HL-60/S4 (cell line): ENCODE measurements around the gene LRRC8C.

Source experiments
- in situ Hi-C: fragments of 300-500 bp; cut with MboI; formaldehyde crosslinking; loops from 2 replicates; pipeline ENCODE4 v1.14.3; 2022; ENCODE audit warnings: low sequenced_read_pairs

LRRC8C gene

DNA sequence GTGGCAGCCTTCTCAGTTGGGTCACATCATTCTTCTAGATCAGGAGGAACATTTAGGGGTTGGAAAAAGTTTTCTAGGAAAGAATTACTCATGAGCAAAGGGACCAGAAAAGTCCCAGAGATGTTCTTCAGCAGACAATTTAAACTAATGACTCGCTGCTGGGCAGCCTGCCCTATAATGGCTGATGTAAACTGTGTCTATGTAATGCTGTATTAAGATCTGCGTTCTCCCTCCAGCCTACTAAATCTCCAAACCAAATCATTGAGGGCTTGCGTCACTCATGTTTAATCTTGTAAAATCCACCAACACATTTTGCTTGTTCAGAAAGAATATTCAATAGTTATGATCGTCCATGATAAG lies 92.1 kb downstream of the LRRC8C start:
- in situ Hi-C loops, result no loop called here

DNA sequence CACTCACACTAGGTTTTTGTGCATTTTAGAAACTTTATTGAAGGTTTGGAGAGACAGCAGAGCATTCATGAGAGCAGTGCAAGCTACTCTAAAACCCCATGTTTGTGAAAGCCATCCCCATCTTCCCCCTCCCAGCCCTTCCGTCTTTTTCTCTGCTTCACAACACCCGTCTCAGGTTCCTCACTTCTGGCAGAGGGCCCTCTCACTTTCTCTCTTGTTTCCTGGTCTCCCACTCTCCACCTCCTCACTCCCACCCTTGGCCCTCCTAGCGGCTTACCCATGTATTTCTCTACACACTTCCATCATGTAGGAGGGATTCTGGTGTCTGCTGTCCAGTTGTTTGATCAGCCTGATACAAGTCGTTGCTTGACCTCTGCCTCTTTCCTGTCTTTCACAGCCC lies 92.7 kb downstream of the LRRC8C start:
- in situ Hi-C loops, result no loop called here

DNA sequence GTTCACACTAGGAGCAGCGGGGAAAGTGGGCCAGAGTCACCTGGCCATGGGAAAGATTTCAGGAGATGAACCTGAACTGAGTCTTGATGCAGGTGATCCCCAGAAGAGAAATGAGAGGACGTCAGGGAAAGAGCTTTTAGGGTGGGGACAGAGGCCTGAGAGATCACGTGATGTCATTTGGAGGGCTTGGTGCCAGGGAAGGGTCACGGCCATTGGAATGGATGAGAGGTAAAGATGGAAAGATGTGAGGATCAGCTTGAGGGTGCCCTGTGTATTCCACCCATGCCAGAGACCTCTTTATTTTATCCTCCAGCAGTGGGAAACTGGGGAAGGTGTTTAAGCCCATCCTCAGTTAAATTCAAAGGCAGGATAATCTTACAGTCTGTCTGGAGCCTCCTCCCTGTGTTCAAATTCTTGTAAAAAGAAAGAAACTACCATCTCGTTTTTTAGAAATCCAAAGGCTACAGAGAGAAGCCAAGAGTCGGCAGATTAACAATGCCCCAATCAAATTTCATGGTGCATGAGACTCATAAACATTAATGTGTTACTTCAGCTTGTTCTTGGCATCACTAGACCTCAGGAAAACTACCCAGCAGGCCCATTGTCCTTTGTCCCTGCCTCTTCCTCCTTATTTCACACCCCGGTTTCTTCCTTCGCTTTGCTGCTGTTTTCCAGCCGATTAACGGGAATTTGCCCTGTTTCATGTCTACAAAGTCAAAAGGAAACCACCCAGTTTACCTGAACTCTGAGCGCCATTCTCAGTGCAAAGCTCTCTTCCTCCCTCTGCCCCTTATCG lies 94.8 kb downstream of the LRRC8C start:
- in situ Hi-C loops, result no loop called here

DNA sequence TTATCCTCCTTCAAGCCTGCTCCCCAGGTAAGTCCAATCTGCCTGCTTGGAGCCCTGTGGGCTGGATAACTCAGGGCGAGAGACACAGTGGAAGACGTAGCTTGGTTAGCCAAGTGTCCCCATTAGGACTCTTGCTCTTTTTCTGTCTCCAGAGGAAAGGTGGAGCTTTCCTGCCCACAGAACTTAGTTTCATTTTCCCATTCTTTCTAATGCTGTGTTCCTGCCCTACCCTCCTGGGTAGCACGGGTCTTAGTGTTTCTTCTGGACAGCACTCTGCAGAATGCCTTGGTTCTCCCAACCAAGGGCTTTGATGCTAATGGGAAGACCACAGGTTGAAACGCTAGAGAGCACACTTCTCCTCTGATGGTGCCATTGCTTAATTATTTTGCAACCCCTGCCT lies 95.5 kb downstream of the LRRC8C start:
- in situ Hi-C loops, result no loop called here

DNA sequence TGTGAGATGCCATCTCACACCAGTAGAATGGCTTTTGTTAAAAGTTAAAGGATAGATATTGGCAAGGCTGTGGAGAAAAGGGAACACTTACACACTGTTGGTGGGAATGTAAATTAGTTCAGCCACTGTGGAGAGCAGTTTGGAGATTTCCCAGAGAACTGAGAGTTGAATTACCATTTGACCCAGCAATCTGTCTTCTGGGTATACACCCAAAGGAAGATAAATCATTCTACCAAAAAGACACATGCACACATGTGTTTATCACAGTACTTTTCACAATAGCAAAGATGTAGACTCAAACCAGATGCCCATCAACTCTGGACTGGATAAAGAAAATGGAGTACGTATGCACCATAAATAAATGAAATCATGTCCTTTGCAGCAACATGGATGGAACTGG lies 99.3 kb downstream of the LRRC8C start:
- in situ Hi-C loops, result no loop called here

DNA sequence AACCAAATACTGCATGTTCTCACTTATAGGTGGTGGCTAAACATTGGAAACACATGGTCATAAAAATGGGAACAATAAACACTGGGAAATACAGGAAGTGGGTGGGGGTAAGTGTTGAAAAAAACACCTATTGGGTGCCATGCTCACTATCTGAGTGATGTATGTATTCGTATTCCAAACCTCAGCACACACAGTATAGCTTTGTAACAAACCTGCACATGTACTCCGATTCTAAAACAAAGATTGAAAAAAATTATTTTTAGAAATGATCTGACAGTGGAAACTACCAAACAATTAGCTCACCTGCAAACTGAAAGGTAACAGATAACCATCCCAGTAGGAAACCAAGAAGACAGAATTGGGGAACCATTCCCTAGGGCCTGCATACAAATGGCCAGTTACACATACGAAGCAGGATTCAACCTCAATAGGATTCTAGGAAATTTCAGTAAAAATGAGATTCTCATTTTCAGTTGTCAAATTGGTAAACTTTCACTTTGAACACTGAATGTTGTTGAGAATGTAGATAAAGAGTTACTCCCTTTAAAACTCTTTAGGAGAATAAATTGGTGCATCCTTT lies 99.8 kb downstream of the LRRC8C start:
- in situ Hi-C loops, result no loop called here

DNA sequence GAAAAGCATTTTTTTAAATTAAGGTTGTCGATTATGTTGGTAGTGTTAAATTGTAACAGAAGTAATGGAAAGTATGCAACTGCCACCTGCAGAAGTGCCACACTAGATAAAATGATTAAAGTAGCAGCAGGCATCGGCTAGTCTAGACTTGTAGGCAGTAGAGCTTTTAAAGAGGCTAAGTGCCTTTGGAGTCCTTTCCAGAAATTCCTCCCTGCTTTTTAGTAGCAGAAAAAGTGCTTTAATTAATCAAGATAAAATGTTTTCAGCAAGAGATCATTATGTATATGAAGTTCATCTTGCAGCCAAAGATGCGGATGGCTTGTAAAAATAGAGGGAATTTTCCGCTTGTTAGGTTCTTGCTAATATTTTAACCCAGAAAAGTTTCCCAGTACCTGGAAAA lies 100.8 kb downstream of the LRRC8C start:
- in situ Hi-C loops, result no loop called here

DNA sequence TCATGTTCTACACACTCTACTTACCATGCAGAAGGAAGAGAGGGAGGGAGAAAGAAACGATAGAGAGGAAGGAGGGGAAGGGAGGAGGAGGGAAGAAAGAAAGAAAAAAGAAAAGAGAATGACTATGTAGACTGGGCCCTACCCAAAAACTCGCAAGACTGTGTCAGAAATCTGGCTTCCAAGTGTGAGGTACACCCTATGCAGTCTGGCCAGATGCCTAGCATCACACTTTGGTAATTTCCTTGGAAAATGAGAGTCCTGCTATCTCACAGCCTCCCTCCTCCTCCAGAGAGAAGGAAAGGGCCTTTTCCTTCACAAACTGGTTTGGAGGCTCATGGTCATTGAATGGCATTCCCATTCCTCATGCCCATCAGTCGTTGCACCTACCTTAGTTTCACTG lies 101.5 kb downstream of the LRRC8C start:
- in situ Hi-C loops, result no loop called here

DNA sequence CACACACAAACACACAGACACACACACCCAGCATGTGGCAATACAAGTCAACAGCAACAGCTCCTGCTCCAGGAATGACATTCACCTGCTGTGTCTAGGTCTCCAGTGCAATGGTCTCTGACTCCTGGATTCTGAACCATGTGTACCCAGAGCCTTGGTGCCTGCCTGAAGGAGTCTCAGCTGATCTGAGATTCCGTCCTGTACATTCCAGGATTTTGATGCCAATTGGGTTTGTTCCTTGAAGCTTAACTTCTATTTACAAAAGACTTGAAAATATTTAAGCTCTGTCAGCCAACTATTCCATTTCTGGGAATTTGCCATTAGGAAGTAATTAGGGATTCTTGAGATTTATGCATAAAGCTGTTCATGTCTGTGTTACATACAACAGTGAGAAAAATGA lies 102.6 kb downstream of the LRRC8C start:
- in situ Hi-C loops, result no loop called here

DNA sequence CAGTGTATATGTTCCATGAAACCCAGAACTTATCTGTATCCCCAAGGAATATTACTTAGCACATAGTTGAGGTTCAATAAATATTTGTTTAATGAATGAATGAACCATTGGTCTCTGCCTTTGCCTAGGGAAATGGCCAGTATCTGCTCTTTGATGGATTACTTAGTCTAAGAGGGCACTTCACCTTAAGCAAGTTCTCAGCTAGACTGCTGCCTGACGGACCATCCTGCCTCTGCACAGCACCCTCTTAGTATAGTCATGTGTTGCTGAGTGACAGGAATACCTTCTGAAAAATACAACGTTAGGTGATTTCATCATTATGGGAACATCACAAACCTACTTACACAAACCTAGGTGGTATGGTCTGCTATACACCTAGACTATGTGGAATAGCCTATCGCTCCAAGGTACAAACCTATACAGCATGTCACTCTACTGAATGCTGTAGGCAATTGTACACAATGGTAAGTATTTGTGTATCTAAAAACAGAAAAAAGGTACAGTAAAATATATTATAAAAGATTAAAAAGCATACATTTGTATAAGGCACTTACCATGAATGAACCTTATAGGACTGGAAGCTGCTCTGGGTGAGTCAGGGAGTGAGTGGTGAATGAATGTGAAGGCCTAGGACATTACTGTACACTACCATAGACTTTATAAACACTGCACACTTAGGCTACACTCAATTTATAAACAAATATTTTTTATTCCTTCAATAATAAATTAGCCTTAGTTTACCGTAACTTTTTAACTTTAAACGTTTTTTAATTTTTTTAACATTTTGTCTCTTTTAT lies 104.2 kb downstream of the LRRC8C start:
- in situ Hi-C loops, result no loop called here

DNA sequence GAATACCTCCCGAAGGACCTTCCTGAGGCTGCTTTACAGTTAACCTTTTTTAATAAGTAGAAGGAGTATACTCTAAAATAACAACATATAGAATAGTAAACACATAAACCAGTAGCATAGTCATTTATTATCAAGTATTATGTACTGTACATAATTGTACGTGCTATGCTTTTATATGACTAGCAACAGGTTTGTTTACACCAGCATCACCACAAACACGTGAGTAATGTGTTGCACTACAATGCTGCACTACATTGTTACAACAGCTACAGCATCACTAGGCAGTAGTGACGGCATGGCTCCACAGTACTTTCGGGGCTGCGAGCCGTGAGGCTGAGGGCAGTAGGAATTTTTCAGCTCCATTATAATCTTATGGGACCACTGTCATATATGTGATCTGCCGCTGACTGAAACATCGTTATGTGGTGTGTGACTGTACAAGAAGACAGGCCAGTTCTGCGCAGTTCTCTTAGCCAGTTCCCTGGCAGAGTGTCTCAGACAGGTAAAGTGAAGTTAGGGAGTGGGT lies 105.1 kb downstream of the LRRC8C start:
- in situ Hi-C loops, result no loop called here

DNA sequence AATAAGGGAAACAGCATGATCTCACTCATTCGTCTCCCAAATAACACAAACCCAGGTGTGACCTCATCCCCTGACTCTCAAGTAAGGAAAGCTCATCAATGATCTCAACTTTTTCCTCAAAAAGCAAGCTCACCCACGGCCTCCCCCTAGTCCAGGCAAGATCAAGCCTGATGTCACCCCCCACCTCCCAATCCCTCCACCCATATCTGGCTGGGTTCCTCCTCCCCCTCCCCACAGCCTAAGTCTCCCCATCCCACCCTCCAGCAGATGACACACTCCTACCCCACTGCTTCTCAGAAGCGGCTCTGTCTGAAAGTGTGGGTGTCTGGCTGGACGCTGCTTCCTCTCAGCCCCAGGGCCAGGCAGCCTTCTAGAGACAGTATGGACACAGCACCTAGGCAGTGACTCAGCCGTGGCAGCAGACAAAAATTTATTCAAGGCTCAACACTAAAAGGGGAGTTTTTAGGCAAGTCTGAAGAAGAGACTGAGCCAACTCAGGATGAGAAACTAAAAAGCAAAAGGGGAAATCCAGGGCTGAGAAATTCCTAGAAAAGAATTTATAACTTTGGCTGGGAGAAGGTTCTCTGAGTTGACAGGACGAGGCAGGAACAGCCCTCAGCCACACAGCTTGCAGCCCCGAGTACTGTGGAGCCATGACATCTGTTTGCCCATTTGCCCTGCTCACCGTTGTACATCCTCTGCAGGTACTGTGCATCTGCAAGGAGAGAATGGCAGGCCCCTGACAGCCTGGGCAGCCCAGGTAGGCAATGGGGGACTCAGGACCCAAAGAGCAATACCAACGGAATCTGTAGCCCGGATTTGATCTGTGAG lies 106.3 kb downstream of the LRRC8C start:
- in situ Hi-C loops, result no loop called here

DNA sequence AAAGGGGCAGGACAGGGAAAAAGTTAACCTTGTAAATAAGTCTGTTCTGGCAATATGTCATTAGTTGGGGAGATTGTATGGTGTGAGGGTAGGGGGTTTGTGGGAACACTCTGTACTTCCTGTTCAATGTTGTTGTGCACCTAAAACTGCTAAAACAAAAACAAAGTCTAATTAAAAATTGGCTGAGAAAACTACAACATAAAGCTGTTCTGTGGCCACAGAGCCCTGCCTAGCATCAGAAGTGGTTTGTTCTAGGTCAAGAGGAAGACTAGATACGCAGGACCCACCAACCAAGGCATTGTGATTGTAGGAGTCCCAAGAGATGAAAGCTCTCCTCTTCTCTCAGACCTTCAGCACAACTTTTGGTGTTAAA lies 106.9 kb downstream of the LRRC8C start:
- in situ Hi-C loops, result no loop called here

DNA sequence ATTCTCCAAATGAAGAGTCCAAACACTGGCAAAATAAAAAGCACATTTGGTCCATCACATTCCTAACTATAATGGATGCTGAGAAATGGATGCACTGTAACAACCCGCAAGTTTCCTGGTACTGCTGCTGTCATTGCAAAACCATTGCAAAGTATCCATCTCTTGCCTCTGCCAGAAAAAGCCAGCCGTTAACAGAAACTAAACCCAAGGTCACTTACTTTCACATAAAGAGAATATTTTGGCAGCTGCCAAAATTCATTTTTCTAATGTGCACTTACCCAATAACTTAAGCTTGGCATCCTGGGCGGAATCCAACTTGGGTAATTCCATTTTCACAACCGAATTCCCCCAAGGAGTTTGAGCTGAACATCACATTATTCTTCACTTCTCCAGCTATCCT lies 110.9 kb downstream of the LRRC8C start:
- in situ Hi-C loops, result no loop called here

DNA sequence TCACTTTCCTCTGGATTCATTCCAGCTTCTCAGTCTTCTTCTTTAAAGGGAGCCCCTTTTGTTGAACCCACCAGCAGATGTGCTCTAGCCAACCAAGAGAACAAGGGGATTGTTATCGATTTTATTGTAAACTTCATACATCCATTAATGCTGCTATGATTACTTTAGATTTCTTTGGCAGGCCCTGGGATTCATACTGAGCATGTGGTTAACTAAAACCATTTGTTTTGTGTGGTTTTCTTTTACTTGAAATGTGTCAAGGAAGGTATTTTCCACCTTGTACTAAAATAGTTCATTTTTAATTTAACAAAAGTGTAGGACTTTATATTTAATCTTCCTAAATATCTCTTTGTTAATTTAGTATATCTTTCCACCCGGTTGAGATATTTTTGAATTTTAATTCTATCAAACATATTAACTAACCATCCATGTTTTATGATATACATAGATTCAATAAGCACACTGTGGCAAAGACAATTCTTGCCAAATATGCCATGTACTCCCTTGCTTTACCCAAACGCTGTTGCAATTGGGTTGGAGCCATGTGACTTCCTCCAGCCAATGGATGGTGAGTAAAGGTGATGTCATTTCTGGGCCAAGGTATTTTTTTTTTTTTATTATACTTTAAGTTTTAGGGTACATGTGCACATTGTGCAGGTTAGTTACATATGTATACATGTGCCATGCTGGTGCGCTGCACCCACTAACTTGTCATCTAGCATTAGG lies 113.7 kb downstream of the LRRC8C start:
- in situ Hi-C loops, result no loop called here

DNA sequence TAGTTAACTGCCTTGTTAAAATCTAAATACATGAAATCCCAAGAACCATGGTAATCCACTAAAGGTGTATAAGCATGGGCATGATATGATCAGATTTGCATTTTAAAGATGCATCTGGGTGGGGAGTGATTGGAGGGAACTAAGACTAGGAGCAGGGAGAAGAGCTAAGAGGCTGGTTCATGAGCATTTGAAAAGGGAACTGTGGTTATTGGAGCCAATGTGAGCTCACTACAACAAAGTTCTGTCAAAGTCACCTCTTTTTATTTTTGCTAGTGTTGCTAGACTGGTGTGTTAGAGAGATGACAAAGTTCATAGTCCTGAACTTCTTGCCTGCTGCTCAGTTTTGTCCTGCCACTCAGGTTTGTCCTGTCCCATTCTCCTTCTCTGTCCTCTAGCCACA lies 120.8 kb downstream of the LRRC8C start:
- in situ Hi-C loops, result loop anchor here (25.0 kb wide), 1 partner anchor 266 kb away; no protein-coding TSS in a partner anchor

DNA sequence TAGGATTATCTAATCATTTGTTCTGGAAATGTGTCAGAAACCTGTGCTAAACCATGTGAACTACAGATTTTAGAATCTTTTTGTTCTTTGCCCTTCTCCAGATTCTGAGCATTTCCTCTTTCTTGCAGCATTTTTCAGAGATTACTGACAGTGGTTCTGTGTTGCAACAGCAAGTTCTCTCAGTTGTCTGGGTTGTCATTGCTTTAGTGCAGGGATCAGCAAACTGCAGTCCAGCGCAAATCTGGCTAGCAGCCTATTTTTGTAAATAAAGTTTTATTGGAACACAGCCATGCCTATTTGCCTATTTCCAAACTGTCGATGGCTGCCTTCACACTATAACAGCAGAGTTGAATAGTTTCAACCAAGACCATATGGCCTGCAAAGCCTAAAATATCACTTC lies 121.6 kb downstream of the LRRC8C start:
- in situ Hi-C loops, result loop anchor here (25.0 kb wide), 1 partner anchor 267 kb away; no protein-coding TSS in a partner anchor

DNA sequence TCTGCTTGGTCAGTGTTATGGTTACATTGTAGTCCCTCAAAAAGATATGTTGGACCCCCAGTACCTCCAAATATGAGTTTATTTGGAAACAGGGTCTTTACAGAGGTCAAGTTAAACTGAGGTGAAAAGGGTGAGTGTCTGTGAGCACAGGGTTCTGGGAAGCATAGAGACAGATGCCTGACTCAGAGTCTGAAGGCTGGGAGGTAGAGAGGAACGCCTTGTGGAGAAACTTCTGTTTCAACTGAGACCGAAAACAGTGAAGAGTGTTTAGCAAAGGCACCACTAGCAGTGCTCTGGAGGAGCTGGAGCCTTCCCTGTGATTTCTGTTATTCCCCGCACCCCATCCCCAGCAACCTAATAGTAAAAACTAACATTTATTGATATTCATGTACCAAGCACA lies 122.7 kb downstream of the LRRC8C start:
- in situ Hi-C loops, result loop anchor here (5.0 to 25.0 kb wide), 2 partner anchors 123 to 268 kb away; partner anchors contain the start of gene LRRC8C

DNA sequence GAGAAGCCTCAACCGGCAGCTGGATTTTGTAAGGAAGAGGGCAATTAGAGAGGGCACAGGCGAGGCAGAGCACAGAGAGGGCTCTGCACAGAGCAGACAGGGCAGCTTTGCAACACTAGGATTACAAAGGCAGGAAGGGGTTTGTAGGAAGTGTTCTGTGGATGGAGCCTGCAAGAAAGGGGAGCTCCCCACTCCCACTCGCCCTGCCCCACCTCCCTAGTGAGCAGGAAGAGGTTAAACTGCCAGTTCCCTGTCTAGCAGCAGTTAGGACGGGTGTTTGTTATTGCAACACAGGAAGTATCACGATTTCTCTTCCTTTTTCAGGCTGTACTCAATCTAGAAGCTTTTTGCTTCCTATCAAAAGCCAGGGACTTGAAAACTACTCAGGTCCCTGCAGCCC lies 124.6 kb downstream of the LRRC8C start:
- in situ Hi-C loops, result loop anchor here (5.0 to 25.0 kb wide), 2 partner anchors 125 to 270 kb away; partner anchors contain the start of gene LRRC8C

DNA sequence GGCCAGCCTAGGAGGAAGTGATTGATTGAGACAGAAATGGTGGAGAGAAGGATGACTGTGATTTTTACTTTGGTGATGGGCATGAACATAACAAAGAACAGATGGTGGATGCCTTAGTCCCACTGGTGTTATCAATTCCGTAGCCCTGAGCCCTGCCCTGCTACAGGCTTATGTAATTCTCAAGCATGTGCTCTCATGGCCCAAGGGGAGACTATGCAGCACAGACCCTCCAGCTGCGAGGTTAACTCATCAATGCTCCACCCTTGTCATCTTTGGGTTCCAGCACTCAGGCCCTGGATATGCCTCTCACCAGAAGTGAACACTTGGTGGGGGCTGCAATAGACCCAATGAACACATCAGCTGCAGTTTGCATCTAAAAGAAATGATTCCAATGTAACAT lies 125.2 kb downstream of the LRRC8C start:
- in situ Hi-C loops, result loop anchor here (5.0 to 25.0 kb wide), 2 partner anchors 126 to 271 kb away; partner anchors contain the start of gene LRRC8C
